Measurements from ENCODE around the gene TMEM204. TPM values are rescaled to one million over a fixed set of nuclear protein-coding genes. Genes with fewer than 3 reads are reported as not detected.

The TMEM204 gene
- total and polyA plus RNA-seq, 8 donors, result 2.4 to 9.8 (median 5.0) TPM

DNA sequence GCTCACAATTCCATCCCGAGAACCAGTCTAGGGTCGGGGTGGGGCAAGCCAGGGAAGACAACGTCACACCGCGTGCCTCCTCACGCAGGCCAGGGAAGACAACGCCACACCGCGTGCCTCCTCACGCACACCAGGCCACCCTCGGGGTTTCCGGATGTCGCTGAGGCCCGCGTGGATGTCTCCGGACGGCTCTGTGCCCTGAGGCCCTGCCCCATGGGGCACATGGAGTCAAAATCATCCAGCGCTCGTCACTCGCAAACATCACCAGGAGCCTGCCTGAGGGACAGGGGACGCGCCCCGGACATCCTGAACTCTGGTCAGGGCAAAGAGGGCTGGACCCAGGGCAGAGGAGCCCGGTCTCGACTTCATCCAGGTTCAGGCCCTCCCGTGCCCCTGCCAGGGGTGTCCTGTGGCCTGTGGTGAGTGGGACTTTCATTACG lies 3.7 kb downstream of the TMEM204 start:
- peak overlapping the region in 1 of 4 donors; percentile 41 for H3K4me3 ChIP-seq
- FAIRE-seq (no peak), ATAC-seq (no peak), DNase-seq (no peak)
- H3K27ac ChIP-seq, result no peak overlapping the region
- no peaks in the 10 kb centered on the region for H3K27me3 ChIP-seq
- H3K9me3 ChIP-seq, result no peaks in the 10 kb centered on the region
- H3K36me3 ChIP-seq, result no peaks in the 10 kb centered on the region
- 89% methylated on average over 27 of the region's 27 CpGs for WGBS, 2 donors
- H3K4me1 ChIP-seq, result no peaks in the 10 kb centered on the region
- TF ChIP-seq, protein P1, sequence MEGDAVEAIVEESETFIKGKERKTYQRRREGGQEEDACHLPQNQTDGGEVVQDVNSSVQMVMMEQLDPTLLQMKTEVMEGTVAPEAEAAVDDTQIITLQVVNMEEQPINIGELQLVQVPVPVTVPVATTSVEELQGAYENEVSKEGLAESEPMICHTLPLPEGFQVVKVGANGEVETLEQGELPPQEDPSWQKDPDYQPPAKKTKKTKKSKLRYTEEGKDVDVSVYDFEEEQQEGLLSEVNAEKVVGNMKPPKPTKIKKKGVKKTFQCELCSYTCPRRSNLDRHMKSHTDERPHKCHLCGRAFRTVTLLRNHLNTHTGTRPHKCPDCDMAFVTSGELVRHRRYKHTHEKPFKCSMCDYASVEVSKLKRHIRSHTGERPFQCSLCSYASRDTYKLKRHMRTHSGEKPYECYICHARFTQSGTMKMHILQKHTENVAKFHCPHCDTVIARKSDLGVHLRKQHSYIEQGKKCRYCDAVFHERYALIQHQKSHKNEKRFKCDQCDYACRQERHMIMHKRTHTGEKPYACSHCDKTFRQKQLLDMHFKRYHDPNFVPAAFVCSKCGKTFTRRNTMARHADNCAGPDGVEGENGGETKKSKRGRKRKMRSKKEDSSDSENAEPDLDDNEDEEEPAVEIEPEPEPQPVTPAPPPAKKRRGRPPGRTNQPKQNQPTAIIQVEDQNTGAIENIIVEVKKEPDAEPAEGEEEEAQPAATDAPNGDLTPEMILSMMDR (IDR thresholded peaks at IDR 0.05), result no peak
- intact Hi-C loops (cut with DNase I), result no loop called here

DNA sequence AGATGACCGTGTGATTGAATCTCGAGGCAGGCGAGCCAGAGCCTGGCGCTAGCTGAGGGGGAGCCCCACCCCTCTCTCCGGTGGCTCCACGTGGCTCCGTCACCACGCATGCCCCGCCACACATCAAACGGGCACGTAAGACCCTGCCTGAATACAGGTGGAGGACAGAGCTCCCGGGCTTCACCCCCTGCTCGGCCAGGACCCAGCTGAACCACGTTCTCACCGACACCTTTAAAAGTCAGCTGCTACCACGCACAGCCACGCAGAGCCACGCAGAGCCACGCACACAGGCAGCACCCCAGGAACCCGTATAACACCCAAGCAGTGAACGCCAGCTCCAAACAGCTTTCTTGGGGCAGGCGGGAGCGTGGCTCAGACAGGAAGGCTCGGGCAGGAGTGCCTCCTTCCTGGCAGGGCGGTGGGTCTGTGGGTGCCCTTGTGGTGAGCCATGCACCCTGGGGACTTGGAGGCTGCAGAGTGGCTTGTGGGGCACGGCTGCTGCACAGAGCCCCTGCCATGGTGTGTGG lies 4.4 kb downstream of the TMEM204 start:
- DNase-seq (no peak), ATAC-seq (no peak), FAIRE-seq (no peak)
- Histone ChIP-seq H3K4me3 (no peak overlapping the region), H3K4me1 (no peaks in the 10 kb centered on the region), H3K27me3 (no peaks in the 10 kb centered on the region), H3K27ac (no peak overlapping the region), H3K36me3 (no peaks in the 10 kb centered on the region), H3K9me3 (no peaks in the 10 kb centered on the region)
- intact Hi-C loops (cut with DNase I), result no loop called here
- TF ChIP-seq, protein P1 (IDR thresholded peaks at IDR 0.05), result no peak
- WGBS, 2 donors, result 84 to 87% methylated on average over 24 to 26 of the region's 26 CpGs

DNA sequence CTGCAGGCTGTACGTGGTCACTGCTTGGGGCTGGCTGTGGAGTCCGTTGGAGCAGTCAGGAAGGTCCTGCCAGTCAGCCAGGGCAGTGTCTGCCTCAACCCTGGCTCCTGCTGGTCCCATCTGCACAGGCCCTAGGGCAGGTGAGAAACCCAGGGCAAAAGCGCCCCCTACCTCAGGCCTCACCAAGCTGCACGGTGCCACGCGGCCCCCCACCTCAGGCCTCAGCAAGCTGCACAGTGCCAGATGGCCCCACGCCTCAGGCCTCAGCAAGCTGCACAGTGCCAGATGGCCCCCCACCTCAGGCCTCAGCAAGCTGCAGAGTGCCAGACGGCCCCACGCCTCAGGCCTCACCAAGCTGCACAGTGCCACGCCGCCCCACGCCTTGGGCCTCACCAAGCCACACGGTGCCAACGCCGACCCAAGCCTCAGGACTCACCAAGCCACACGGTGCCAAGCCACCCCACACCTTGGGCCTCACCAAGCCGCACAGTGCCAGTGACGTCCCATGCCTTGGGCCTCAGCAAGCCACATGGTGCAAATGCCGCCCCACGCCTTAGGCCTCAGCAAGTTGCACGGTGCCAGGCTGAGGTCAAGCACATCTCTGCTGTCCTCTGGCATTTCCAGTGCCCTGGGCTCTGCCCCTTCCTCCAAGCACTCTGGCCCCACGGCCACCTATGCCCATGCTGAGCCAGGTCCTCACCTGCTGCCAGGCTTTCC lies 5.5 kb downstream of the TMEM204 start:
- TF ChIP-seq, protein P1 (IDR thresholded peaks at IDR 0.05), result no peak
- Histone ChIP-seq H3K9me3 (no peaks in the 10 kb centered on the region), H3K36me3 (no peaks in the 10 kb centered on the region), H3K27ac (no peak overlapping the region), H3K4me1 (no peaks in the 10 kb centered on the region), H3K4me3 (no peak overlapping the region), H3K27me3 (no peaks in the 10 kb centered on the region)
- no peak for FAIRE-seq
- peak in 2 of 4 donors; percentile 8 to 20 for ATAC-seq
- 85% methylated on average over 22 of the region's 22 CpGs for WGBS, 2 donors
- peak in 1 of 6 donors; percentile 18 for DNase-seq
- intact Hi-C loops (cut with DNase I), result no loop called here

DNA sequence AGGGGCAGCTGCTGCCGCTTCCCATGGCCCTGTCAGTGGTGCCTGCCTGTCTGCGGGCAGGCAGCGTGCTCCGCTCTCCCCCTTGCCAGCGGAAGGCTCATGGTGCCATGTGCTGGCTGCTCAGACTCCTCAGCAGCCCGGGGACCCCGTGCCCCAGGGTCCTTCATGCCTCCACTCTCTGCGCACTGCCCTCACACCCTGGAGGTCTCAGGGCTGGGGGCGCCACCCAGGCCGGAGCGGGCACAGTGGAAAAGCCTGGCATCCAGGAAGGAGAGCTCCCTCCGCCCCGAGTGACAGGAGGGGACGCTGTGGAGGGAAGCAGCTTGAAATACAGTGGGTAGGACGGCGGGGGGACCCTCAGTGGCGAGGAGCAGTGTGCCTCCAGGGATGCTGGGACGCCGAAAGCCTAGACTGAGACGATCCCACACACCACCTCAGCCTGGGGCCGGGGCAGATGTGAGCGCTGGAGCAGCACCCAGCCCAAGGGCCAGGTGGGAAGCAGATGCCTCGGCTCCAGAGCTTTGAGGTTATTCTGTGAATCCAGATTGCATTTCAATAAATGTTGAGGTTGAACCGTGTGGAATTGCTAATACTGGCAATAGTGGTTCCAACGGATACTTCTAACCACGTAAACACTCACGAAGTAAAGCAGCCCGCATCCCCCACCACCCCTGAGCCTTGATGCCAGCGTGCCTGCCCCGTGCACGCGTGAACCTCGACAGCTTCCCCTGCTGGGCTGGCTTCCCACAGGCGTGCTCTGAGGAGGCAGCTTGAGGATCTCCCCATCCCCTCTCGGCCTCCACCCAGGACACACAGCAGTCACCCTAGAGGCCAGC lies 6.5 kb downstream of the TMEM204 start:
- ATAC-seq, result no peak
- Histone ChIP-seq H3K36me3 (no peaks in the 10 kb centered on the region), H3K4me3 (no peak overlapping the region), H3K9me3 (no peaks in the 10 kb centered on the region), H3K4me1 (no peaks in the 10 kb centered on the region), H3K27ac (no peak overlapping the region), H3K27me3 (no peaks in the 10 kb centered on the region)
- 87 to 89% methylated on average over 33 to 35 of the region's 35 CpGs for WGBS, 2 donors
- FAIRE-seq, result no peak
- TF ChIP-seq, protein P1 (IDR thresholded peaks at IDR 0.05), result no peak
- intact Hi-C loops (cut with DNase I), result no loop called here
- DNase-seq, result peak in 1 of 6 donors; percentile 12

Data from pancreas (tissue), 10 donors.